NCI-H146 treated with DMSO at 0.1 percent for 48 hours (cell line): ENCODE measurements around the gene LARGE1.

Experiments used
- DNase-seq: peaks from one replicate; lab custom pipeline; 2025; ENCODE audit not compliant: unreplicated experiment; lab: John Stamatoyannopoulos, UW

Gene LARGE1

DNA sequence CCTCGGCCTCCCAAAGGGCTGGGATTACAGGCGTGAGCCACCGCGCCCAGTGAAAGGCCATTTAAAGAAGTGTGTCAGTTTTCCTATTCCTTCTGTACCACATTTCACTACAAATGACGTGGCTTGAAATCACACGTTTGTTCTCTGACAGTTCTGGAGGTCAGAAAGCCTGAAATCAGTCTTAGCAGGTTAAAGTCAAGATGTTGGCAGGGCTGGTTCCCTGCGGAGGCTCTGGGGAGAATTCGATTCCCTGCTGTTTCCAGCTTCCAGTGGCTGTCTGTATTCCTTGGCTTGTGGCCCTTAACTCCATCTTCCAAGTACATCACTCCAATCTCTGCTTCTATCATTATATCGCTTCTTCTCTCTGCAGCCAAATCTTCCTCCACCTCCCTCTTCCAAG is 383.2 kb downstream of the LARGE1 start:
- DNase-seq, result no peak

DNA sequence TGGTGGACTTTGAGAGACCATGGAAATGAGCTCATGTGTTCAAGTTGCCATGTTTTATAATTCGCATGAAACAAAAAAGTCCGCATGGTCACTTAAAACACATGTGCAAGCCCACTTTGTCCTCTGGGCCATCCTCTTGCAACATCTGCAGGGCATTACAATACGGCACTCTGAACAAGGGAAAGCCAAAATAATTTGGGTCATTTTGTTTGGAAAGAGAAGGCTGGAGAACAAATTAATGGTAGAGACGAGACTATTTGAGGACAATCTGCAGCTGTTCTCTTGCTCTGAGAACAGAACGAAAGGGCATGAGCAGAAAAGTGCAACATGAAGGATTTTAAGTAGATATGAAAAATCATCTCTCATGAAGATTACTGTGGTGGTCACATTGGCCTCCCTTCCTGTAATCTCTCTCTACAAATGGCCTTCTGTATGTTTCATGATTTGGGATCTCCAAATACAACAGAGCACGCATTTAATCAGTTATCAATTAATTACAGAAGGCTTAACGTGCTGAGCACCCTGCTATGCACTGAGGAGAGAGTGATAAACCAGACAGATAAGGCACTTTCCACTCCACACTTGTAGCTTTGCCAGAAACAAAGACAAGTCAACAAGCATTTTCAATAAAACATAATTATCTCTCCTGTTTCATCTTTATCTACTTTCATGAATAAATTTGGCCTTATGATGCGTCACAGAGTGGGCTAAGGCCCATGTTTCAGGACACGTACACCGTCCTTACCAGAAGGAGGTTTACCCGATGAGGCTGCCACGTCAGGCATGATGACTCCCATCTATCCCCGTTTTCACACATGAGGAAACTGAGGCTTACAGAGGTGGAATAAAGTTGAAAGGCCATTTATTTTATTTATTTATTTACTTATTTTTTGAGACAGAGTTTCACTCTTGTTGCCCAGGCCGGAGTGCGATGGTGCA is 384.1 kb downstream of the LARGE1 start:
- DNase-seq, result no peak

DNA sequence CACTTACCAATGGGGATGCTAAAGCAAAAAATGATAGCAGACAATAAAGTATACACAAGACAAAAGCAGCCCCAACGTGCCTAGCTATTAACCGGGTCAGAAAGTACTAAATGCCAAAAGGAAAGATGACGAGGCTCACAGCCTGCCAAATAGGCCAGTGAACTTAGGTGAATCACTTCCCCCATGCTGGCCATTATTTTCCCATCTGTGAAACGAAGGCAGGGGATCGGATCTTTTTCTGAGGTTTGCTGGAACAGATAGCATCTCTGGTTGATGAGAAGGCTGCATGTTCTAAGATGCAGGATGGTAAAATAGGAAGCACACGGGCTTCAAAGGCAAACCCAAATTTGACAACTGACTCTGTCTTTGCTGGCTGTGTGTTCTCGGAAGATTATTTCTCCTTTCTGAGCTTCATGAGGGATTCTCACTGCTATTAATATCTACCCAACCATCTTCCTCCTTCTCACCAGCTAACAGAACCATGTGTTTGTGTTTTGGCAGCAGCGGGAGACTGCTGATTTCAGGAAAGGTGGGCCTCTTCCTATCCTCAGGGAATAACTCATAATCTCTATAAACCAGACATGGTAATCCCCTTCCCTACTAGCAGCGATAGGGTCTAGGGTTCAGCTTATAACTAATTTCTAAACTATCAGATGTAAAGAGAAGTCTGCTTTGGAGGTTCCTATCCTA is 390.7 kb downstream of the LARGE1 start:
- DNase-seq, result no peak

DNA sequence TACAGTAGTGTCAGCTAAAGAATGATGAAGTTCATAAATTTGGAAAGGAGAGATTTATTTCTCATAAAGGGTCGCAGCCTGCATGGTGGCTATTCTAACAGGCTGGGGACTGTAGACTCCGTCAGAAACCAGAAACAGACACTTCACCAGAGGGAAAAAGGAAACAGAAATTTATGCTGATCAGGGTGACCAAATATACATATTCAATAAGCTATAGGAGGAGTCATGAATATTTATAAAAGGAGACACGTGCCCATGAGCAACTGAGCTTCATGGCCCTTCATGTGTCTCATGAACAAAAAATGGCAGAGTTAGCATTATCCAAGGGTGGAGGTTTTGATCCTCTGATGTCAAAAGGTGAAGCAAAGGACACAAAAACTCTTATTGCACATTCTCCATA is 392.1 kb downstream of the LARGE1 start:
- no peak for DNase-seq

DNA sequence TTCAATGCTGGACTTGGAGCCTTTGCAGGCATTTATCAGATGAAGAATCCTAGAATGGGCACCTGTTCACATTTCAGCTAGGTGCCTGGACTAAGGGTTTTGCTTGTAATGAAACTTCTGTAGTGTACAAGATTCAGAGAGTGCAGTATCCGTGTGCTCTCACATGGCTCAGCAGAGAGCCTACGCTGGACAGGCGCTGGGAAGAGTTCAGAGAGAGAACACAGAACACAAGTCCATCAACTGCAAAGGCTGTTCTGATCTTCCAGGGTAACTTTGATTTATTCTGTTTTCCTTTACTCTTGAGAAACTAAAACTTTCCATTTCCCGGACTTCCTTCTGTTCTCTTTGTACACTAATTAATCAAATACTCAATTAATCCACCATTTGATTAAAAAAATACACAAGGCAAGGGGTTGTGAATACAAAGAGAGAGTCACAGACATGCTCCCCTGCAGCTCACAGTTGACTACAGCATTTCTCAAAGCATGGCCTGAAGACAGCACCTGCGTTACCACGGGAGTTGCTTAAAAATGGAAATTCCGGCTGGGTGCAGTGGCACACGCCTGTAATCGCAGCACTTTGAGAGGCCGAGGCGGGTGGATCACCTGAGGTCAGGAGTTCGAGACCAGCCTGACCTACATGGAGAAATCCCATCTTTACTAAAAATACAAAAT is 393.7 kb downstream of the LARGE1 start:
- DNase-seq, result no peak

DNA sequence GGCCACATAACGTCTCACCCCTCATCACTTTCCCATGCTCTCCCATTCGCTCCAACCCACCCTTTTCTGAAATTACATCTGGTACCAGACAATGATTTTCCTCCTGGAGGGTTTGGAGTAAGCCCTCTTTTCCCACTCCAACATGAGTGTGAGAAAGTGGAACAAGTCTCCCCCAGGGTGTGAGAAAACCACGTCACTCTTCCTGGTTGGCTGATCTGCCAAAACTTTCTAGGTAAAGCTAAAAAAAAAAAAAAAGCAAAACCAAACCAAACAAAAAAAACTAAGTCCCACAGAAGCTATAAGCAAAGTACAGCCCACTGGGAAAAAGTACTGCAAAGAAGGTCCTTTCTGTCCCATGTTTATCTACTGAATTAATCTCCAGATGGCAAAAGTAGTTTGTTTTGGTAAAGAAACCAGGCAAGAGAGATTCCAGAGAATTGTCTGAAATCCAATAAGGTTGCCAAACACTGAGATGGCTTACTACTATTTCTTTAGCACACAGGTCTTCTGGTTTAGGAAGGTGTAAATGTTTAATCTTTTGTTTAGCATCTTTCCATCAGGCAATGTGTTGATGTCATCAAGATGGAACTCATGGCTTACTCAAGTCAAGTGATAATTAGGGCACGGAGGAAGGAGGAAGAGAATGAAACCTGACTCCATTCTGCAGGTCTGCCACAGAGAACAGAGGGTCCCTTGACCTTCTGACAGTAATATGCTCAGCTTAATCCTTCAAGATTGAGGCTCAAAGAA is 395.6 kb downstream of the LARGE1 start:
- DNase-seq, result no peak

DNA sequence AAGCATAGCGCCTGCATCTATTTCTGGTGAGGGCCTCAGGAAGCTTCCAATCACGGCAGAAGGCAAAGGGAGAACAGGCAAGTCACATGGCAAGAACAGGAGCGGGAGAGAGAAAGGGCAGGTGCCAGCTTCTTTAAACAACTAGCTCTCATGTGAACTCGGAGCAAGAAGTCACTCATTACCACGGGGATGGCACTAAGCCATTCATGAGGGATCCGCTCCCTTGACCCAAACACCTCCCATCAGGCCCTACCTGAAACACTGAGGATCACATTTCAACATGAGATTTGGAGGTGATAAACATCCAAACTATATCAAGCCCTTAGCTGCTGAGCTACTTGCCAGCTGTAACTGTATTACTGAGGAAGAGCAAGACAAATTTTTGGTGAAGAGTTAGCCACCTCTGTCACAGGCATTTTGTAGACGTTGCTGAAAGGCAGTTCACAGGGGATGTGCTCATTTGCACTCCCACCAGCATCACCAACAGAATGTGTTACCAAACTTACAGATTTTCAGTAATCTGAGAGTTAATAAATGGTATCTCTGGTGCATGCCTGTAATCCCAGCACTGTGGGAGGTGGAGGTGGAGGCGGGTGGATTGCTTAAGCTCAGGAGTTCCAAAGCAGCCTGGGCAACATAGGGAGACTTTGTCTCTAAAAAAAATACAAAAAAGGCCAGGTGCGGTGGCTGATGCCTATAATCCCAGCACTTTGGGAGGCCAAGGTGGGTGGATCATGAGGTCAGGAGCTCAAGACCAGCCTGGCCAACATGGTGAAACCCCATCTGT is 398.2 kb downstream of the LARGE1 start:
- DNase-seq, result no peak

DNA sequence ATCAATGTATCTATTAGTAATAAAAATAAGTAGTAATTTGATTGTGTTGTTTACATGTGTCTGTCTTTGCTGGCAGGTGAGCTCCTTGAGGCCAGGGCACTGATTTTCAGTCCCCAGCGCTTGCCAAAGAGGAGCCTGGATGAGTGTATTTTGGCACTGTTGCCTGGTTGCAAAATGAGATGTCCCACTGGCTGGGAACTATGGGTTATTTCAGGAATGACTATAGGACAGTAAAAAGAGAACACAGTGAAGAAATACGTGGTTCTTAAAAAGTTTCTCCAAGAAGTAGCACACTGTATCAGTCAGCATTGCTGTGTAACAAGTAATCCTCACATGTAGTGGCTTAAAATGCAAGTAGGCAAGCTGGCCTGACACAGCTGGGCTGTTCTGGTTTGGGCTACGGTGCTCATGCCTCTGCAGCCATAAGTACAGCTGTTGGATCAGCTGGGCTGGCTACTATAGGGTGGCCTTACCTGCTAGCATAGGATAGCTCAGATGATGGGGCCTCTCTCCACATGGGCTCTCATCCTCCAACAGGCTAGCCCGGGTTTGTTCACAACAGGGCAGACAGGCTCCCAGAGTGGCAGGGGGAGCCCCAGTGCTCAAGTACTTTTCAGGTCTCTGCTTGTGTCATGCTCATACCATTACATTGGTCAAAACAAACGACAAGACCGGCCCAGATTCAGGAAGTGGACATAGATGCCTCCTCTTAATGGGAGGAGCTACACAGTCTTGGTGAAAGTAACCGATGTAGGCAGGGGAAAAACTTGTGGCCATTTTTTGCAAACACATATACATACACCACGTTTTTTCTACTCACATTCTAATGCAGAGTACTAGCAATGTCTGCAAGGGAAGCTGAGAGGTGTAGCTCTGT is 399.1 kb downstream of the LARGE1 start:
- no peak for DNase-seq

DNA sequence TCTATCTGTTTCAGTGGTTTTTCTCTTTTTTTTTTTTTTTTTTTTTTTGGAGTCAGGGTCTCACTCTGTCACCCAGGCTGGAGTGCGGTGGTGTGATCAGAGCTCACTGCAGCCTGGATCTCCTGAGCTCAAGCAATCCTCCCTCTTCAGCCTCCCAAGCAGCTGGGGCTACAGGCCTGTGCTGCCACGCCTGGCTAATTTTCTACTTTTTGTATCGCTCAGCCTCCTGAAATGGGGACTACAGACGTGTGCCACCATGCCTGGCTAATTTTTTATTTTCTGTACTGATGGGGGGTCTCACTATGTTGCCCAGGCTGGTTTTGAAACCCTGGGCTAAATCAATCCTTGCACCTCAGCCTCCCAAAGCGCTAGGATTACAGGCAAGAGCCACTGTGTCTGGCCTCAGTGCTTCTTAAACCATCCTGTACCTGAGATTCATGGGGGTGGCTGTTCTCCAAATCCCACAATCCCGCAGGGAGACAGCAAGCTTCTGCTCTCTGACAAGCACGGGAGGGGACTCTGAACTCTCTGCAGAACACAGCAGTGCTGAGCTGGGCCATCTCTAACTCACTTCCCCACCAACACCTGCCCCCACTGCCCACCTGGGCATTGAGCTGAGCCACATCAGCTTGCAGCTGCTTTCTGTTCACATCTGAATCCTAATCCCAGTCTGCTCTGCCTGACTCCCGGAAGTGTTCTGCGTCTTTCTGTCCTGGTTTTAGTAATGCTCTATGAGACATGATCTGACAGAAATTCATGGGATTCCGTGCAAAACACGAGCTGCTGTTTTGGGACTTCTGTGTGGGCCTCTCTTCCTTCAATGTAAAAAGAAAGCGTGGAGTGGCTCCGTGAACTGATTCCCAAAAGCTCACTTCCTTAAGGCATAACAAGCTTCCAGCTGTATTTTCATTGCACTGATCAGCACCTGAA is 400.0 kb downstream of the LARGE1 start:
- DNase-seq, result no peak

DNA sequence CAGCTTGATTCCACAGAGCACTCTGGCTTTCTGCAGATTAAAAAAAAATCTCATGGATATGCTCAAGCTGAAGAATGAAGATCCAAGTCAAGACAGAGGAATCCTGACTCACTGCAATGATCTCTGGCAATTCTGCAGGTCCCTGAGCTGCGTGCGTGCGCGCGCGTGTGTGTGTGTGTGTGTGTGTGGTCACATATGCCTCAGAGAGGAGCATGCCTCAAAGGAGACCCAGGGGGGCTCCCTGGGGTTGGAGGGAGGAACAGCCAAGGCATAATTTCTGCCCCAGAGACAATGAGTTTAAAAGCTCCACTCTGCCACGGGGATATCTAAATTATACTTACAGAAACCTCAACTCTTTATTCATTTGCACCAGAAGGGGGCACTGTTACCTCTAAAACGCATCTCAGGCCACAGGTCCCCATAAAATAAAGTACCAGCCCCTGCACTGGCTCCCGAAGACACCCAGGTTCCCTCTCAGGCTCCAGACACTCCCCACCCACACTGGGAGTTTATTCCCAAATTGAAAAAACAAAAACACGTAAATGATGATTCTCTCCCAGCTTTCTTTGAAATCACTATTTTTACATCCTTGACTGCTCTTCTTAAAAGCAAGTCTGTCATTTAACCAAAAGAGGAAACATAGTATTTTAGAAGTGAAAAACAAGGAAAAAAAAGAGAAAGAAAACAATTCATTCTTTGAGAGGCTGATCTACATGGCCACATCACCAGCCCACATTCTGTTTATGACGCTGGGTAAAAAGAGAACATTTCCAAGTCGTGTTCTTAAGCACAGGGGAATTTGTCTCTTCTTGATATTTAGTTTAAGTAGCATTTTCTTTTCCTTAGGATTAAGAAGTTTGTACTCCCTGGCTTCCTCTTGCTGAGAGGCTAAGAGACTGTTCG is 401.0 kb downstream of the LARGE1 start:
- peak; percentile 37 for DNase-seq

DNA sequence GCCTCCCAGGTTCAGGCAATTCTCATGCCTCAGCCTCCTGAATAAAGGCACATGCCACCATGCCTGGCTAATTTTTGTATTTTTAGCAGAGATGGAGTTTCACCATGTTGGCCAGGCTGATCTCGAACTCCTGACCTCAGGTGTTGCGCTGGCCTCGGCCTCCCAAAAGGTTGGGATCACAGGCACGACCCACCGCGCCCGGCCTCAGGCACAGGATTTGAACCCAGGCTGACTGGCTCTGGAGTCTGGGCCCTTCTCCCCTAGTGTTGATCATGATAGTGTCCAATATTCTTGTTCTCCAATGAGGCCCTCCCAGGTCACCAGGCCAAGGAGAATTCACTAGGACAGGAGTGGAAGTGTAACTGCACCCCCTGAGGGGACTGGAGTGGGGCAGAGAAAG is 401.9 kb downstream of the LARGE1 start:
- no peak for DNase-seq

DNA sequence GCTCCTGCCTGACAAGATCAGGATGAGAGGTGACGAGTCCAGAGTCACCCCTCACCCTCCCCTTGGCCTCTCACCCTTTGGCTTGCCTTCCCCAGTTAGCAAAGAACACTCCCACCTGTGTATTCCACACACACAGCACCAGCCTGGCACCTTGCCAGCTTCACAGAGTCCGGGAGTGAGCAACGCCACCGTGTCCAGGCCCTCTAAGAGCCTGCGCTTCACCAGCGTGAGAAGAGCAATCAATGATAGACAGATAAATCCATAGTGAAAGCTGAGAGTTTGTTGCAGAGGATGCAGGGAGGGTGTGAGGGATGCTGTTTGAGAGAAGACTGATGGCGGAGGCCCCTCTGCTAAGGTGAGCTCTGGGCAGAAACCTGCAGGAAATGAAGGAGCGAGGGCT is 404.5 kb downstream of the LARGE1 start:
- no peak for DNase-seq

DNA sequence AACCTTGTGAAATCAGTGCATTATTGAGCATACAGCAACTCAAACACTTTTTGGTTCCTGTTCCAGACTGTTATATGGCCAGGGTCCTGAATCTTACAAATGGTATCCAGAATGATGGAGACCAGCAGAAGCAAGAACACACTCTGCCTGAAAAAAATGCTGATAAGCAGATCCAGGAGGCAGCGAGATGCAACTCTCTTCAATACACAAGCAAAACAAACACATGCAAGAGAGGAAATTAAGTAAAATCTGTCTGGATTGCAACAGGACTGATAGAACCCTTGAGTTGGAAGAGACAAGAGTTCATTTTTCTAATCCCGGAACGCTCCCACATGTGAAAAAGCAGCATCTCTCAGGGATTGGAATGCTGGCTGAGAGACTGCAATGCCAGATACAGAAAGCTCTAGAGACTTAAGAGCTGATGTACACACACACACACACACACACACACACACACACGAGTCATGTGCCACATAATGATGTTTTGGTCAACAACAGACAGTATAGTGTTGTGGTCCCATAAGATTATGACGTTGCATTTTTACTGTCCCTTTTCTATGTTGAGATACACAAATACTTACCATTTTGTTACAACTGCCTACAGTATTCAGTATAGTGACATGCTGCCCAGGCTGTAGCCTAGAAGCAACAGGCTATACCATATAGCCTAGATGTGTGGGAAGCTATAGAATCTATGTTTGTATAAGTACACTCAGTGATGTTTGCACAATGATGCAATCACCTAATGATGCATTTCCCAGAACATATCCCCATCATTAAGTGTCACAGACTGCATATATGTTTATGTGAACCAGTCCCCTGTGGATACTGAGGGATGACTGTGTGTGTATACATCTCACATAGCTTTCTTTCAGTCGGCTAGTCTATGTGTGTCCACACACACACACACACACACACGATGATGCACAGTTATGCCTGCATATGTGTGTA is 406.6 kb downstream of the LARGE1 start:
- DNase-seq, result no peak

DNA sequence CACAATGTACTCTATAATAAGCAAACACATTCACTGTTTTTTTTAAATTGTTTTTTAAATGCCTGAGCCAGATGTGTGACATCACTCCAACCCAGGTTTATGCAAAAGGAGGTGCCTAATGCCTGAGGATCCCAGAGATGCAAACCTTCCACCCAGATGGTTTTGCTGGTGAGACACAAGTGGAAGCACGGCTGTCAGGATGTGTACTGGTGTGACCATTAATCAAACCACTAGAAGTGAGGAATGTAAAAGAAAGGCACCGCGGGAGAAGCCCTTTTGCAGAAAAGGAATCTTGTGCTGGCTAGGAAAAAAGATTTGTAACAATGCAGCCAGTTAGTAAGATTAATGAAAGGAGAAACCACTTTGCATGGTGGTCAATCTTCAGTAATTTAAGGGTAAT is 407.4 kb downstream of the LARGE1 start:
- DNase-seq, result no peak

DNA sequence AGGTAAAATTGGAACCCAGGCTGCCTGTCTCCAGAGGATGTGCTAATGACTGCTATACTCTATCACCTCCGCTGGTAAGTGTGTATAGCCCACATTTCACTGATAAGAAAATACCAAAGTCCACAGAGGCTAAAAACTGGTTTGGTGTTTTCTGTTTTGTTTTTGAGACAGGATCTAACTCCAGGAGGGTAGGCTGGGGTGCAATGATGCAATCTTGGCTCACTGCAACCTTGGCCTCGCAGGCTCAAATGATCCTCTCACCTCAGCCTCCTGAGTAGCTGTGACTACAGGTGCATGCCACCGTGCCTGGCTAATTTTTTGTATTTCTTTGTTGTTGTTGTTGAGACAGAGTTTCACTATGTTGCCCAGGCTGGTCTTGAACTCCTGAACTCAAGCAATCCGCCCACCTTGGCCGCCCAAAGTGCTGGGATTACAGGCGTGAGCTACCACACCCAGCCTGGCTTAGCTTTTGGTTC is 409.8 kb downstream of the LARGE1 start:
- no peak for DNase-seq
